Spleen (tissue), 11 donors: ENCODE data around the gene DMD. TPM values are rescaled to one million over a fixed set of nuclear protein-coding genes. Genes with fewer than 3 reads are reported as not detected.

Source experiments
- DNase-seq: peaks from one replicate; pipeline ENCODE4 v3.0.0-alpha.2; 2020
- H3K27ac ChIP-seq, 8 donors: fragments of 200-600 bp; sonication (generic) in 7 of 8; 1 replicate in 4 of 8; 2 replicates in 4 of 8; pipeline versions ENCODE4 v1.5.0 to v1.8.0; 2016 to 2021; ENCODE audit warnings: inconsistent platforms in 4 of 8, mild to moderate bottlenecking in 4 of 8, moderate library complexity in 1 of 8
- H3K27me3 ChIP-seq, 7 donors: fragments of 200-600 bp; sonication (generic) in 6 of 7; replicated peaks in 1 of 7; 1 replicate in 4 of 7; 2 replicates in 3 of 7; pipeline versions ENCODE4 v1.5.0 to v1.8.0; 2016 to 2021; ENCODE audit warnings: inconsistent platforms in 3 of 7, mild to moderate bottlenecking in 1 of 7
- H3K36me3 ChIP-seq, 6 donors: fragments of 200-600 bp; sonication (generic) in 5 of 6; 1 replicate in 4 of 6; 2 replicates in 2 of 6; pipeline versions ENCODE4 v1.5.0 to v1.8.0; 2016 to 2021; ENCODE audit warnings: inconsistent platforms in 2 of 6
- H3K4me1 ChIP-seq, 6 donors: fragments of 200-600 bp; sonication (generic) in 5 of 6; 1 replicate in 3 of 6; 2 replicates in 3 of 6; pipeline versions ENCODE4 v1.5.0 to v1.8.0; 2016 to 2021; ENCODE audit warnings: inconsistent platforms in 3 of 6
- H3K4me3 ChIP-seq, 8 donors: fragments of 200-600 bp; sonication (generic) in 7 of 8; 1 replicate in 4 of 8; 2 replicates in 4 of 8; pipeline versions ENCODE4 v1.5.0 to v1.8.0; 2016 to 2021; ENCODE audit warnings: inconsistent platforms in 4 of 8, mild to moderate bottlenecking in 4 of 8, moderate library complexity in 2 of 8
- H3K9me3 ChIP-seq, 8 donors: fragments of 200-600 bp; sonication (generic) in 7 of 8; 1 replicate in 4 of 8; 2 replicates in 4 of 8; pipeline versions ENCODE4 v1.5.0 to v1.8.0; 2016 to 2021; ENCODE audit warnings: inconsistent platforms in 4 of 8
- POLR2A ChIP-seq, 3 donors: fragments of 450-650 bp; IDR thresholded peaks; one replicate each; pipeline ENCODE4 v1.5.1; 2017; ENCODE audit warnings: antibody characterized with exemption in 3 of 3, mild to moderate bottlenecking in 1 of 3
- POLR2AphosphoS5 ChIP-seq, 3 donors: sonication (generic); formaldehyde crosslinking; IDR thresholded peaks; one replicate each; pipeline ENCODE4 v1.5.1; 2017; ENCODE audit warnings: antibody characterized with exemption in 3 of 3
- WGBS, 5 donors: extraction: QIAGEN DNeasy Blood & Tissue Kit in 3 of 5; methylation state at CpG; one replicate each; pipeline versions ENCODE4 v1.1.5 to v1.1.7; 2013 to 2018; 5-methylcytosine and 5-hydroxymethylcytosine counted together
- intact Hi-C: fragments of 100-400 bp; cut with DNase I; formaldehyde crosslinking; loops from one replicate; pipeline ENCODE4 v1.15.0; 2023; ENCODE audit warnings: low total_unique reads
- polyA plus RNA-seq, 3 donors: library from polyadenylated mRNA; stranded (reverse); fragments of 200-250 nt; gene quantifications; one replicate each; pipeline ENCODE4 v1.2.1, GENCODE V29; 2013
- total RNA-seq, 7 donors: library from RNA; depleted of rRNA in 3 of 7; stranded (reverse); fragments of >200 nt in 3 of 7; fragmentation: NEBNext Ultra II Directional in 4 of 7; extraction: Animal tissue kit (Norgen Biotek cat#: 25700) in 4 of 7; gene quantifications; one replicate each; pipeline versions ENCODE4 v1.1.0 to v1.2.1, GENCODE V29; 2016 to 2021
- TF ChIP-seq, protein P1 (sequence below), 11 experiments: fragments of 200-600 bp in 7 of 11; fragments of 450-650 bp in 4 of 11; sonication (generic) in 4 of 11; IDR thresholded peaks in 8 of 11; conservative IDR thresholded peaks in 3 of 11; 1 replicate in 7 of 11; 2 replicates in 4 of 11; pipeline versions ENCODE4 v1.4.0 to v1.8.0; 2016 to 2021; ENCODE audit warnings: antibody characterized with exemption in 11 of 11, inconsistent platforms in 4 of 11, mild to moderate bottlenecking in 1 of 11
- donor health status: healthy with polysubstance abuse.
- donor health status: DM: no; HTN: no; CAD: no; lungs with moderate emphysema.
- donor health status: DM: no; HTN: no; CAD: no.
- donor health status: Bipolar disorder and iron deficiency.
- donor health status: healthy.
- donor health status: DM: no; HTN: no; CAD: no.
- donor health status: DM: yes; HTN: yes; CAD: no.

The DMD gene
- total and polyA plus RNA-seq, 10 donors = 1.3 to 11.3 (median 4.4) TPM

- Histone ChIP-seq H3K9me3 (no peaks in the 10 kb centered on the region), H3K27ac (no peak overlapping the region), H3K27me3 (no peaks in the 10 kb centered on the region), H3K4me3 (no peak overlapping the region), H3K36me3 (no peaks in the 10 kb centered on the region), H3K4me1 (no peaks in the 10 kb centered on the region)
- DNase-seq = no peak
- intact Hi-C loops = no loop called here
- 75 to 89% (median 82%) methylated on average over 4 of the region's 4 CpGs for WGBS, 5 donors
- TF ChIP-seq POLR2AphosphoS5 (IDR thresholded peaks at IDR 0.05) = no peak
- no peak for TF ChIP-seq POLR2A (IDR thresholded peaks at IDR 0.05)
- TF ChIP-seq, protein P1, sequence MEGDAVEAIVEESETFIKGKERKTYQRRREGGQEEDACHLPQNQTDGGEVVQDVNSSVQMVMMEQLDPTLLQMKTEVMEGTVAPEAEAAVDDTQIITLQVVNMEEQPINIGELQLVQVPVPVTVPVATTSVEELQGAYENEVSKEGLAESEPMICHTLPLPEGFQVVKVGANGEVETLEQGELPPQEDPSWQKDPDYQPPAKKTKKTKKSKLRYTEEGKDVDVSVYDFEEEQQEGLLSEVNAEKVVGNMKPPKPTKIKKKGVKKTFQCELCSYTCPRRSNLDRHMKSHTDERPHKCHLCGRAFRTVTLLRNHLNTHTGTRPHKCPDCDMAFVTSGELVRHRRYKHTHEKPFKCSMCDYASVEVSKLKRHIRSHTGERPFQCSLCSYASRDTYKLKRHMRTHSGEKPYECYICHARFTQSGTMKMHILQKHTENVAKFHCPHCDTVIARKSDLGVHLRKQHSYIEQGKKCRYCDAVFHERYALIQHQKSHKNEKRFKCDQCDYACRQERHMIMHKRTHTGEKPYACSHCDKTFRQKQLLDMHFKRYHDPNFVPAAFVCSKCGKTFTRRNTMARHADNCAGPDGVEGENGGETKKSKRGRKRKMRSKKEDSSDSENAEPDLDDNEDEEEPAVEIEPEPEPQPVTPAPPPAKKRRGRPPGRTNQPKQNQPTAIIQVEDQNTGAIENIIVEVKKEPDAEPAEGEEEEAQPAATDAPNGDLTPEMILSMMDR (IDR thresholded peaks at IDR 0.05 in 8 of 11, conservative IDR thresholded peaks at IDR 0.05 in 3 of 11) = no peak
These were observed 1953.2 kb downstream of the DMD start for GRCh38 chrX:31258166-31258565.

- intact Hi-C loops = no loop called here
- Histone ChIP-seq H3K27me3 (no peaks in the 10 kb centered on the region), H3K27ac (no peak overlapping the region), H3K36me3 (no peaks in the 10 kb centered on the region), H3K4me3 (no peak overlapping the region), H3K4me1 (no peaks in the 10 kb centered on the region), H3K9me3 (no peaks in the 10 kb centered on the region)
- TF ChIP-seq POLR2AphosphoS5 (IDR thresholded peaks at IDR 0.05) = no peak
- TF ChIP-seq POLR2A (IDR thresholded peaks at IDR 0.05) = no peak
- TF ChIP-seq, protein P1 (IDR thresholded peaks at IDR 0.05 in 8 of 11, conservative IDR thresholded peaks at IDR 0.05 in 3 of 11) = no peak
- DNase-seq = no peak
- 77 to 92% (median 89%) methylated on average over 9 of the region's 9 CpGs for WGBS, 5 donors
These were observed 1955.9 kb downstream of the DMD start for GRCh38 chrX:31255310-31256033.

GRCh38 chrX:31252133-31252532 is 1959.2 kb downstream of the DMD start:
- no peak for DNase-seq
- H3K27me3 ChIP-seq = no peaks in the 10 kb centered on the region
- intact Hi-C loops = no loop called here
- TF ChIP-seq, protein P1 (IDR thresholded peaks at IDR 0.05 in 8 of 11, conservative IDR thresholded peaks at IDR 0.05 in 3 of 11) = no peak
- no peak for TF ChIP-seq POLR2AphosphoS5 (IDR thresholded peaks at IDR 0.05)
- no peak for TF ChIP-seq POLR2A (IDR thresholded peaks at IDR 0.05)
- no peaks in the 10 kb centered on the region for H3K36me3 ChIP-seq
- no peaks in the 10 kb centered on the region for H3K4me1 ChIP-seq
- WGBS, 5 donors = 46 to 94% (median 65%) methylated on average over 3 of the region's 3 CpGs
- no peak overlapping the region for H3K27ac ChIP-seq
- no peaks in the 10 kb centered on the region for H3K9me3 ChIP-seq
- H3K4me3 ChIP-seq = no peak overlapping the region

DNA sequence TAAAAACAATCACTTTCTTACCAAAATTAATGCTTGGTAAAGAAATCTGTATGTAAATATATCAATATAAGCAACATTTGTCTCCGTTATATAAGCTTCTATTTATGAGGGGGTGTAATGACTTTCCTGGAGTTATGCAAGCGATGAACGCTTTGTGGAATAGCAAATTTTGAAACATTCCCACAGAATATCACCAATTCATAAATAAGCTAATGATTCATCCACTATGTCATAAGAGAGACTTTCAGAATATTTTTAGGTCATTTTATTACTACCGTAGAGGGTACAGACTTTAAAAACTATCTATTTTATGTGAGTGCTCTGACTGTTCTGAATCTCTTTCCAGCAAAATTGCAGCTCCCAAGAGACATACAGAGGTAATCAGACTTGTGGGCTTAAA is 1960.0 kb downstream of the DMD start:
- H3K27me3 ChIP-seq = no peaks in the 10 kb centered on the region
- no peak overlapping the region for H3K27ac ChIP-seq
- H3K9me3 ChIP-seq = no peaks in the 10 kb centered on the region
- no peaks in the 10 kb centered on the region for H3K4me1 ChIP-seq
- intact Hi-C loops = no loop called here
- DNase-seq = no peak
- H3K36me3 ChIP-seq = no peaks in the 10 kb centered on the region
- TF ChIP-seq, protein P1 (IDR thresholded peaks at IDR 0.05 in 8 of 11, conservative IDR thresholded peaks at IDR 0.05 in 3 of 11) = no peak
- no peak for TF ChIP-seq POLR2A (IDR thresholded peaks at IDR 0.05)
- TF ChIP-seq POLR2AphosphoS5 (IDR thresholded peaks at IDR 0.05) = no peak
- H3K4me3 ChIP-seq = no peak overlapping the region
- WGBS, 5 donors = 80 to 96% (median 91%) methylated on average over 4 of the region's 4 CpGs
